ENCODE results near the gene MTA1.

MTA1 gene

DNA sequence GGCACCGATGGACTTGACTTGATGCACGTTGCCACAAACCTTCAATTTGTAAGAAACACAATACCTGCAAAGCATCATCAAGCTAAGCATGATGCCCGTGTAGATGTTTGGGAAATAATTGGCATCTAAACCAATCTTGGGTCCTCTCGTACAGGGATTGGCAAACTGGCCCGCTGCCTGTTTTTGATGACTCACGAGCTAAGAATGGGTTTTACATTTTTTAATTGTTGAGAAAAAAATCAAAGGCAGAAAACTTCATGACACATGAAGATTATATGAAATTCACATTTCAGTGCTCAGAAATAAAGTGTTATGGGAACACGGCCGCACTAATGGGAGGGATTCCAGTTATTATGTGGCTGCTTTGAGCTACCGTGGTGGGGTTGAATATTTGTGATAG lies 10.9 kb downstream of the MTA1 start:
- no peaks in the 10 kb centered on the region for H3K4me1 ChIP-seq (ENCODE audit: low read length)
- H3K4me3 ChIP-seq (ENCODE audit: low read length) = no peak overlapping the region
- H3K9ac ChIP-seq (ENCODE audit: low read length) = no peak overlapping the region
- peaks cover 18% of the 10 kb centered on the region for H3K79me2 ChIP-seq (ENCODE audit: low read length)
- TF ChIP-seq, protein P1, sequence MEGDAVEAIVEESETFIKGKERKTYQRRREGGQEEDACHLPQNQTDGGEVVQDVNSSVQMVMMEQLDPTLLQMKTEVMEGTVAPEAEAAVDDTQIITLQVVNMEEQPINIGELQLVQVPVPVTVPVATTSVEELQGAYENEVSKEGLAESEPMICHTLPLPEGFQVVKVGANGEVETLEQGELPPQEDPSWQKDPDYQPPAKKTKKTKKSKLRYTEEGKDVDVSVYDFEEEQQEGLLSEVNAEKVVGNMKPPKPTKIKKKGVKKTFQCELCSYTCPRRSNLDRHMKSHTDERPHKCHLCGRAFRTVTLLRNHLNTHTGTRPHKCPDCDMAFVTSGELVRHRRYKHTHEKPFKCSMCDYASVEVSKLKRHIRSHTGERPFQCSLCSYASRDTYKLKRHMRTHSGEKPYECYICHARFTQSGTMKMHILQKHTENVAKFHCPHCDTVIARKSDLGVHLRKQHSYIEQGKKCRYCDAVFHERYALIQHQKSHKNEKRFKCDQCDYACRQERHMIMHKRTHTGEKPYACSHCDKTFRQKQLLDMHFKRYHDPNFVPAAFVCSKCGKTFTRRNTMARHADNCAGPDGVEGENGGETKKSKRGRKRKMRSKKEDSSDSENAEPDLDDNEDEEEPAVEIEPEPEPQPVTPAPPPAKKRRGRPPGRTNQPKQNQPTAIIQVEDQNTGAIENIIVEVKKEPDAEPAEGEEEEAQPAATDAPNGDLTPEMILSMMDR (IDR thresholded peaks at IDR 0.05; ENCODE audit: low read length) = no peak
- TF ChIP-seq EZH2 (optimal IDR thresholded peaks at IDR 0.05; ENCODE audit: low read depth, low read length) = no peak
- TF ChIP-seq EZH2phosphoT487 (IDR thresholded peaks at IDR 0.05; ENCODE audit: low read length) = no peak
- H2AFZ ChIP-seq (ENCODE audit: low read length) = no peak overlapping the region
- no peak overlapping the region for H3K4me2 ChIP-seq (ENCODE audit: low read depth, low read length)
- no peaks in the 10 kb centered on the region for H3K36me3 ChIP-seq (replicated peaks; ENCODE audit: insufficient read depth, low read length)
- no peak overlapping the region for H3K27ac ChIP-seq (ENCODE audit: low read length)
- no peak for DNase-seq
- no peaks in the 10 kb centered on the region for H4K20me1 ChIP-seq (ENCODE audit: insufficient read depth, low read length)
- no peaks in the 10 kb centered on the region for H3K27me3 ChIP-seq (replicated peaks; ENCODE audit: insufficient read depth, low read length)
- H3K9me2 ChIP-seq (replicated peaks; ENCODE audit: insufficient read depth, low read length) = no peaks in the 10 kb centered on the region
- no peaks in the 10 kb centered on the region for H3F3A ChIP-seq (ENCODE audit: insufficient read depth, low read length)
- no peaks in the 10 kb centered on the region for H3K9me3 ChIP-seq (replicated peaks; ENCODE audit: insufficient read depth, low read length)

DNA sequence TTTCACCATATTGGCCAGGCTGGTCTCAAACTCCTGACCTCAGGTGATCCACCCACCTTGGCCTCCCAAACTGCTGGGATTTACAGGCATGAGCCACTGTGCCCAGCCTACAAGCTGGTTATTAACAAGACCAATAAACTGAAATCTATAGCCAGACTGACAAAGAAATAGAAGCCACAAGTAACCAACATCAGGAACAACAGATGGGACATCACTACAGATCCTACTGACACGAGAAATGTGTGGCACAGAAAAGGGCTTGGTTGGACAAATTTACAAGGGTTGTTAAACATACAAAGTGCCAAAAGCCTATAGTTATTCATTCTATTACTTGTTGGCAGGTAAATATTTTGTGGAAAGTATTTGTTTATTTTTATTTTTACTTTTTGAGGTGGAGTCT lies 11.6 kb downstream of the MTA1 start:
- Histone ChIP-seq H3K4me2 (ENCODE audit: low read depth, low read length) (no peak overlapping the region), H3K36me3 (replicated peaks; ENCODE audit: insufficient read depth, low read length) (no peaks in the 10 kb centered on the region), H3K27me3 (replicated peaks; ENCODE audit: insufficient read depth, low read length) (no peaks in the 10 kb centered on the region), H2AFZ (ENCODE audit: low read length) (no peak overlapping the region), H3F3A (ENCODE audit: insufficient read depth, low read length) (no peaks in the 10 kb centered on the region; the same call in 1 of the 2 replicates), H3K27ac (ENCODE audit: low read length) (no peak overlapping the region), H3K9me2 (replicated peaks; ENCODE audit: insufficient read depth, low read length) (no peaks in the 10 kb centered on the region), H3K9ac (ENCODE audit: low read length) (no peak overlapping the region), H3K9me3 (replicated peaks; ENCODE audit: insufficient read depth, low read length) (no peaks in the 10 kb centered on the region), H4K20me1 (ENCODE audit: insufficient read depth, low read length) (no peaks in the 10 kb centered on the region), H3K4me3 (ENCODE audit: low read length) (no peak overlapping the region), H3K79me2 (ENCODE audit: low read length) (peaks cover 22% of the 10 kb centered on the region), H3K4me1 (ENCODE audit: low read length) (no peaks in the 10 kb centered on the region)
- no peak for DNase-seq
- no peak for TF ChIP-seq EZH2 (optimal IDR thresholded peaks at IDR 0.05; ENCODE audit: low read depth, low read length)
- no peak for TF ChIP-seq EZH2phosphoT487 (IDR thresholded peaks at IDR 0.05; ENCODE audit: low read length)
- TF ChIP-seq, protein P1 (IDR thresholded peaks at IDR 0.05; ENCODE audit: low read length) = no peak

DNA sequence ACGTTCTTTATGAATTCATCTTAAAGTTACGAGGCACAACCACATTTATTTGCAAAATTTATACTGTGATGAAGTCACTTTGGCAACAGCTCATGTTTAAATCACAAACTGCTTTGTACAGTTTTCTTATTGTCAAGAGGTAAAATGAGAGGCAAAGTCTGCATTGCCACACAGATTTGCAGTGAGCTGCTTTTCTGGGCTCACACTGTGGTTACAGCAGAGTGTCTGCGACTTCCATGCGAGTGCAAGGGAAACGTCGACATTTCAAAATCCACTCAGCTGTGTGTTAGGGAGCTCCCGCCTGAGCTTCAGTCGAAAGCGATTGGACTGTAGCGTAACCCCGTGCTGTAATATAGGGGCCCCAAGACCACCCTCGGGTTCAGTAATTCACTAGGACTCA lies 13.0 kb downstream of the MTA1 start:
- Histone ChIP-seq H3K9me3 (replicated peaks; ENCODE audit: insufficient read depth, low read length) (no peaks in the 10 kb centered on the region), H3K36me3 (replicated peaks; ENCODE audit: insufficient read depth, low read length) (no peaks in the 10 kb centered on the region), H3K27me3 (replicated peaks; ENCODE audit: insufficient read depth, low read length) (no peaks in the 10 kb centered on the region), H3F3A (ENCODE audit: insufficient read depth, low read length) (no peaks in the 10 kb centered on the region; the same call in 1 of the 2 replicates), H4K20me1 (ENCODE audit: insufficient read depth, low read length) (no peaks in the 10 kb centered on the region), H3K4me3 (ENCODE audit: low read length) (no peak overlapping the region), H3K79me2 (ENCODE audit: low read length) (peaks cover 30% of the 10 kb centered on the region), H2AFZ (ENCODE audit: low read length) (no peak overlapping the region), H3K4me1 (ENCODE audit: low read length) (no peaks in the 10 kb centered on the region), H3K27ac (ENCODE audit: low read length) (no peak overlapping the region), H3K9me2 (replicated peaks; ENCODE audit: insufficient read depth, low read length) (no peaks in the 10 kb centered on the region), H3K4me2 (ENCODE audit: low read depth, low read length) (no peak overlapping the region), H3K9ac (ENCODE audit: low read length) (no peak overlapping the region)
- no peak for DNase-seq
- TF ChIP-seq EZH2 (optimal IDR thresholded peaks at IDR 0.05; ENCODE audit: low read depth, low read length) = no peak
- TF ChIP-seq, protein P1 (IDR thresholded peaks at IDR 0.05; ENCODE audit: low read length) = no peak
- no peak for TF ChIP-seq EZH2phosphoT487 (IDR thresholded peaks at IDR 0.05; ENCODE audit: low read length)

All from MM.1S (cell line).